ENCODE measurements around the gene SMYD3.

Gene SMYD3

GRCh38 chr1:245937316-245938045, 569.6 kb downstream of the SMYD3 start:
- no peak for ATAC-seq

DNA sequence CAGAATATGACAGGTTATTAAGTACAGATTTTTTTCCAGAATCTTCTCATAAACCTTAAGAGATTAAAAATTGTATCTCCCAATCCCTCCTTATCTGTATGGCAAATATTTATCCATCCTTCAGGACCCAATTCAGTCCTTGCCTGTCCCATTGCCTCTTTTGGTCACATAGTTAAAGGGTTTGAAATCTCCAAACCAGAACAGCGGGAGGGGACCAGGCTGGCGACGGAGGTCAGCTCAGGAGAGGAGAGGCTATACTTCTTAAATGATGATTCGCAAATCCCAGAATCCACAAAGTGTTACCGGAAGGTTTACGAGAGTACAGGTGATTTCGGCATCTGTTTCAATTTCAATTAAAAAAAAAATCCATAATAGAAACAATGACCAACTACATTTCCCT, 572.7 kb downstream of the SMYD3 start:
- no peak for ATAC-seq

- no peak for ATAC-seq
These were observed 573.5 kb downstream of the SMYD3 start for GRCh38 chr1:245933431-245934045.

- ATAC-seq, result no peak
These were observed 574.6 kb downstream of the SMYD3 start for GRCh38 chr1:245932302-245932972.

DNA sequence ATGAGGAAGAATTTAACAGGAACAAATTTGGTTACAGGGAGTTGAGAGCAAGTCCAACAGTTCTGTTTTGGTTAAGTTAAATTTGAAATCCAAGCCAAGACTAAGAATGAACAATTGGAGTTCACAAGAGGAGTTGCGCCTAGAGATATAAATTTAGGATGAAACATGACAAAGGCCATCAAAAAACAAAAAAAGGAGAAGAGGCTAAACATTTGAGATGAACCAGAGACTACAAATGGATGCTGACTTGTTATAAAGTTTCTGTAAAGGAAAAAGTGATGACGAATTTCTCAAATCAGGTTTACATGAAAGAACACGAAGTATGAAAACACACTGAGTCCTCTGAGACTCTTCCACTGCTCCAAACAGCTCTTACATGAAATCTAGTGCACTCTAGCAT, 575.6 kb downstream of the SMYD3 start:
- ATAC-seq, result no peak

DNA sequence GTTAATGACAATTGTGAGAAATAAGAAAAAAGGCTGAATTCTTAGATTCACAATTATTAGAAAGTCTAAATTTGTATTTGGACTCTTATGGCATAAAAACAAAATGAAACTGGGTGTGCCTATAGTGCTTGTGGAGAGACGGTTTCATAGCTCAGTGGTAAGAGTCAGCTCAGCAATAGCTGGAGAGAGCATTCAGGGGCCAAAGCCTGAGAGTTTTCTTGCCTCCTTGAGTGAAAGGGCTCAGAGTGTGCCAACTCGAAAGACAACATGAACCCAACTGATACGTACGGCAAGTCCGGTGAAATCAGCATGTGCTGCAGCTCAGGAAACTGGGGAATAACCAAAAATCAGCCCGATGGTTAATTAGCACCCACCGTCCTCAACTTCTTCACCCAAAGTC, 577.9 kb downstream of the SMYD3 start:
- no peak for ATAC-seq

GRCh38 chr1:245926888-245927287, 580.2 kb downstream of the SMYD3 start:
- no peak for ATAC-seq

- no peak for ATAC-seq
These were observed 583.9 kb downstream of the SMYD3 start for GRCh38 chr1:245923215-245923614.

- ATAC-seq, result no peak
These were observed 585.7 kb downstream of the SMYD3 start for GRCh38 chr1:245921417-245921816.

GRCh38 chr1:245917403-245917802, 589.7 kb downstream of the SMYD3 start:
- ATAC-seq, result no peak

- no peak for ATAC-seq
These were observed 591.2 kb downstream of the SMYD3 start for GRCh38 chr1:245915841-245916240.

DNA sequence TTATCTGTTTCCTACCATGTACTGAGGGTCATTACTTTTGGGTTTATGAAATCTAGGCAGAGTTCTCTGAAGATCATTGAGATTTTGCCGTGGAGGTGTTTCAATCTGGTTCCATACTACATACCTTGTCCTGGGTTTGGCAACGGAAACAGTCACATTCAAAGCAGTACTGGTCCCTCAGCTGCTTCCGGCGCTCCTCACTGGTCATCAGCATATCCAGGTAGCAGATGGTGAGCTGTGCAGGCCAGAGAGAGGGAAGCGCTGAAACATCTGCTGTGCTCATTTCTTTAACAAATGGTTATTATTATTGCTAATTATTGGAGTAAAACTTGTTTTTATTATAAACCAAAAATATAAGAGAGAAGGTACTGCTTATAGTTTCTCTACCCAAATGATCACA, 591.7 kb downstream of the SMYD3 start:
- ATAC-seq, result no peak

- no peak for ATAC-seq
These were observed 598.5 kb downstream of the SMYD3 start for GRCh38 chr1:245908543-245908942.

- no peak for ATAC-seq
These were observed 600.9 kb downstream of the SMYD3 start for GRCh38 chr1:245906207-245906606.

- no peak for ATAC-seq
These were observed 603.2 kb downstream of the SMYD3 start for GRCh38 chr1:245903851-245904250.

DNA sequence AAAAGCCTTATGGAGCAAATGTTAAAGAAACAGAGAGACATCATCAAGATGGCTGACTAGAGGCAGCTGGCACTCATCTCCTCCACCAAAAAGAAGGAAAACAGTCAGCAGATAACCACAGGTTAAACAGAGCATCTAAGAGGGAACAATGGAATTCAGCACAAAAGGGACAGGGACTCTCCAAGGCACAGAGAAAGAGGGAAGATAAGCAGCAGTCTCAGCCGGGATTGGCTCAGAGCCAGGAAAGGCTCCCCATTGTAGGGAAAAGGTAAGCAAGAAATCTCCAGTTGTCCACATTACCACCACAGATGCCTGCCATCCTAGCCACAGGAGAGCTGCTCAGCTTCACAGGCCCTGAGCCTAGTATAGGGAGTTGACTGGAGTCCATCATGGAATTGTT, 605.5 kb downstream of the SMYD3 start:
- ATAC-seq, result no peak

GRCh38 chr1:245901037-245901436, 606.0 kb downstream of the SMYD3 start:
- no peak for ATAC-seq

DNA sequence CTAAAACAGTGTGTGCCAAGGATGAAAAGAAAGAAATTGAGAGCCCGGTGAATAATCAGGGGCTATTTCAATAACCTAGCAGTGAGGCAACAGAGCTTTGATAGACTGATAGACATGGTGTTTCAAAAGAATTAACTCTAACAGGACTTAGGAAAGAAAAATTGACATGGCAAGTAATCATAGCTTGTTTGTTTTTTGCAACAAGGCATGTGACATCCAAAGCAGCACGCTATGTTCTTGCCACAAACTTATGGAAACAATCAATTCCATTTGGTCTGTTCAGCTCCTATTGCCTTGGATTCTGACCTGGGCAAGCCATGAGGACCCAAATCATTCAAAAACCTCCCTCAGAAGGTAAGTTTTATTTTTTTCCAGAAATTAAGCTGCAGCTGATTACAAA, 608.5 kb downstream of the SMYD3 start:
- ATAC-seq, result no peak

GRCh38 chr1:245896258-245896657, 610.8 kb downstream of the SMYD3 start:
- no peak for ATAC-seq

DNA sequence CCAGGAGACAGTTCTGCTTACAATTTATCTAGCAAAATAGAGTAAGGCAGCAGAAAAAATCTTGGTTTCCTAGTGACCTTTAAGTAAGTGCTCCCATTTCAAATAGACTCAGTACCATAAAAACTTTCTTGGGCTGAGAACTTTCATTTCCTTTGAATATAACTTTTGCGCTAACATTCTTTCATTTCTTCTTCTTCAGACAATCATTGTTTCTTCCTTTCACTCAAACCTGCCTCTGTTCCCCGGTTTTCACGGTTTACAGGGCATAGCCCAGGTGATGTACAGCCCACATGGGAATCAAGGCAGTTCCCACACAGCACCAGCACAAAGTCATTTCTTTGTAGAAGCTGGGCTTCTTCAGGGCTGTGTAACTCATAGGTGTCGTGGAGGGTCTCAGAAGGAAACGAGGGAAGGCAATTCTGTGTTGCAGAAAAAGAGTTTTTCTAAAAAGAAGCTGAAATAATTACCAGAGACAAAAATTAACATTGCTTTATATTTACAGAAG, 611.6 kb downstream of the SMYD3 start:
- no peak for ATAC-seq

GRCh38 chr1:245894843-245895242, 612.2 kb downstream of the SMYD3 start:
- ATAC-seq, result no peak

DNA sequence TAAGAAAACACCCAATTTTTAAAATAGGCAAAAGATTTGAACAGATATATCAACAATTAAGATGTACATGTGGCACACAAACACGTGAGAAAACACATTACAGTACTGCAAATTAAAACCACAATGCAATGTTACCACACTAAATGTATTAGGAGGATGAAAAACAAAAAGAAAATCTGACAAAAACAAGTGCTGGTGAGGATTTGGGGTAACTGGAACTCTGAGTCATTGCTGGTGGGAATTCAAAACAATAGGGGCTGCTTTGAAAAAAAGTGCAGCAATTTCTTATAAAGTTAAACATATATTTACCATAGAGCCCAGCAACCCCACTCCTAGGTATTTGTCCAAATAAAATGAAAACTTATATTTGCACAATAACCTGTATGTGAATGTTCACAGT, 614.1 kb downstream of the SMYD3 start:
- no peak for ATAC-seq

DNA sequence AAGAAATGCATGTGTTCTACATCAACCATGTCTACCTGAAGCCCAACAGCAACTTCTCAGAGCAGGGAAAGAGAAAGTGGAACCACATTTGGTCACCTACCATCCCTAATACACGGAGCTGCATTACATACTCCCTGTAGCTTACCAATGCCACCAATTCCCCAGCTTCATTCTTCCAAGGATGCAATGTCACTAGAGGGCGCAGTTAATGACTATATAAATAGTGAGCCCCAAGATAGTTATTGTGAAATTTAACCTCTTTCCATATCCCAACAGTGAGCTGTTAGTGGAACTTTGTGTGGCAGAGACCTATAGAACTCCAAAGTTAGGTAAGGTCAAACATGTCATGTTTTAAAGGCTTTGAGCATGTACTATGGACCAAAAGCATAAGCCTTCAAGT, 618.3 kb downstream of the SMYD3 start:
- no peak for ATAC-seq

GRCh38 chr1:245887829-245888228, 619.2 kb downstream of the SMYD3 start:
- ATAC-seq, result no peak
